Activated CD8-positive, alpha-beta memory T cell treated with anti-CD3 and anti-CD28 coated beads, Interleukin-2, amount 50 U/mL, for 4 hours (primary cell): ENCODE data around the gene ATXN1.

Experiments
- DNase-seq: peaks from one replicate; pipeline ENCODE4 v3.0.0-alpha.2; 2020

ATXN1 gene

GRCh38 chr6:16372029-16372776 is 389.1 kb downstream of the ATXN1 start:
- no peak for DNase-seq

GRCh38 chr6:16371401-16371800 is 389.9 kb downstream of the ATXN1 start:
- no peak for DNase-seq

GRCh38 chr6:16370943-16371342 is 390.3 kb downstream of the ATXN1 start:
- DNase-seq: no peak

- no peak for DNase-seq
These were observed 391.3 kb downstream of the ATXN1 start for GRCh38 chr6:16369989-16370388.

GRCh38 chr6:16369140-16369745 is 392.0 kb downstream of the ATXN1 start:
- no peak for DNase-seq

- DNase-seq: no peak
These were observed 393.7 kb downstream of the ATXN1 start for GRCh38 chr6:16367571-16367970.

- DNase-seq: no peak
These were observed 397.5 kb downstream of the ATXN1 start for GRCh38 chr6:16363749-16364148.

- DNase-seq: no peak
These were observed 398.3 kb downstream of the ATXN1 start for GRCh38 chr6:16362819-16363589.

GRCh38 chr6:16362296-16362695 is 399.0 kb downstream of the ATXN1 start:
- no peak for DNase-seq

- DNase-seq: no peak
These were observed 399.4 kb downstream of the ATXN1 start for GRCh38 chr6:16361861-16362260.

- no peak for DNase-seq
These were observed 400.1 kb downstream of the ATXN1 start for GRCh38 chr6:16361121-16361520.

- no peak for DNase-seq
These were observed 400.9 kb downstream of the ATXN1 start for GRCh38 chr6:16360365-16360764.

- no peak for DNase-seq
These were observed 401.7 kb downstream of the ATXN1 start for GRCh38 chr6:16359563-16359962.

GRCh38 chr6:16358531-16359138 is 402.6 kb downstream of the ATXN1 start:
- no peak for DNase-seq

- DNase-seq: no peak
These were observed 405.4 kb downstream of the ATXN1 start for GRCh38 chr6:16355699-16356446.

GRCh38 chr6:16355238-16355637 is 406.0 kb downstream of the ATXN1 start:
- DNase-seq: no peak

GRCh38 chr6:16354692-16355091 is 406.6 kb downstream of the ATXN1 start:
- no peak for DNase-seq

GRCh38 chr6:16352821-16353438 is 408.3 kb downstream of the ATXN1 start:
- no peak for DNase-seq

GRCh38 chr6:16352258-16352635 is 409.0 kb downstream of the ATXN1 start:
- DNase-seq: no peak

GRCh38 chr6:16349544-16349943 is 411.7 kb downstream of the ATXN1 start:
- DNase-seq: no peak

- no peak for DNase-seq
These were observed 414.4 kb downstream of the ATXN1 start for GRCh38 chr6:16346831-16347230.
